GM18868 (cell line): Measurements from ENCODE around the gene OTOG.

Source experiments
- ATAC-seq: cut with Tn5 transposase; IDR thresholded peaks from one replicate; pipeline ENCODE4 v1.9.1; 2021; ENCODE audit warnings: mild to moderate bottlenecking, moderate library complexity; ENCODE audit not compliant: unreplicated experiment

The OTOG gene

GRCh38 chr11:17581036-17581731 lies 34.1 kb downstream of the OTOG start:
- no peak for ATAC-seq

GRCh38 chr11:17581732-17582053 lies 34.6 kb downstream of the OTOG start:
- no peak for ATAC-seq

GRCh38 chr11:17585911-17586695 lies 39.0 kb downstream of the OTOG start:
- ATAC-seq: no peak

DNA sequence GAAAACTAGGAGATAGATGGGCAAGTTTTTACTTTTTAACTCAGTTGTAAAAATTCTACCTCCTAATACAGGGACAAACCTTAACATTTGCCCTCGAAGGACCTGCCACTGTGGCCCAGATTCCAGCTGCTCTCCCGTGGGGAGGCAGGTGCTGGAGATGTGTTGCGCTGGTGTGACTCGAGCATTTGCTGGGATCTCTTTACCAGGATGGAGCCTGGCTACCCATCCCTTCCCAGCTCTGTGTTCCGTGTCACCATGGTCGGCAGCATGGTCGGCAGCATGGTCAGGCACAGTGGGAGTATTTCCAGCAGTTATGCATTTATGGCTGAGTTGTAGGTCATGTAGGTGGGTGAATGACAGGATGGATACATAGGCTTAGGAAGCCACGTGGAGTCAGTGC lies 41.1 kb downstream of the OTOG start:
- ATAC-seq: no peak

DNA sequence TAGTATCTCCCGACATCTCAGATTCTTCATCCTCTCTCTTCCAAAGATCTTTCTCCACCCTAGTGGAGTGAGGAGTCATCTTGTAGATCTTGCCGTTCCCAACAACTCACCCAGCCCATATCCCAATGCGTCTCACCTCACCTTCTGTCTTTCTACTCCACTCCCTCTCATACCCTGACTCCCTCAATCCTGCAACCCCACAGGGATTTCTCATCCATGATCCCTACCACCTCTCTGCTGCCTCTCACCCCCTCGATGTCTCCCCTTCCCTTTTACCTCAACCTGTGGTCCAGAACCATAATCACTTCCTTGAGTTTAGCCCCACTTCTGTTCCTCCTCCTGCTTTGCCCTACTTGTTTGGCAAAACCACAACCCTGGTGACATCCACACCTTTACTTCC lies 41.7 kb downstream of the OTOG start:
- ATAC-seq: no peak

DNA sequence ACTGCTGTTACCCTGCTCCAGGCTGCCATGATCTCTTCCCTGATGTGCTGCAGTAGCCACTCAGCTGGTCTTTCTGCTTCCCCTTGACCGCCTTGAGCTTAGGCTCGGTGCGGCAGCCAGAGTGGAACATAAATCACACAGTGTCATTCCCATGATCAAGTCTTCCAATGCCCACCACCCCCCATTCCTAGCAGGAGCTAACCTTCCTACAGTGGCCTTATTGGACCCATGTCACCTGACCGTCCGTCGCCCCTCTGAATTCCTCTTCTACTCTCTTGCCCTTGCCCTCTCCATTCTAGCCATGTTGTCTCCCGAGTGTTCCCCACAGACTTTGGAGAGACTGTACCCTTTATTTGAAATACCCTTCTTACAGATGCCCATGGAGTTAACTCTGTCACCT lies 43.4 kb downstream of the OTOG start:
- no peak for ATAC-seq

DNA sequence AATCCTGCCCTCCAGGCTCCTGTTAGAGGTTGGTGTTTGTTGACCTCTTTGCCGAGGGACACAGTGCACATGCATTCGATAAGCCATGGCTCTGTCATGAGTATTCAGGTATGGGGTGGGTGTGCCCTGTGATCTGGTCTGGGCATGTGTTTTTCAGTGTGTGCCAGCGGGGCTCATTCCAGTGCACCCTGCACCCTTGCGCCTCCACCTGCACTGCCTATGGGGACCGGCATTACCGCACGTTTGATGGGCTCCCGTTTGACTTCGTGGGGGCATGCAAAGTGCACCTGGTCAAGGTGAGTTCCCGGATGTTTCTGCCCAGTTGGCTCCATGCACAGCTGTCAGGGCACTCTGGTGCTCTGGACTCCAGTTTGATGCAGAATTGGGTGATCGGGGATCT lies 44.2 kb downstream of the OTOG start:
- no peak for ATAC-seq

DNA sequence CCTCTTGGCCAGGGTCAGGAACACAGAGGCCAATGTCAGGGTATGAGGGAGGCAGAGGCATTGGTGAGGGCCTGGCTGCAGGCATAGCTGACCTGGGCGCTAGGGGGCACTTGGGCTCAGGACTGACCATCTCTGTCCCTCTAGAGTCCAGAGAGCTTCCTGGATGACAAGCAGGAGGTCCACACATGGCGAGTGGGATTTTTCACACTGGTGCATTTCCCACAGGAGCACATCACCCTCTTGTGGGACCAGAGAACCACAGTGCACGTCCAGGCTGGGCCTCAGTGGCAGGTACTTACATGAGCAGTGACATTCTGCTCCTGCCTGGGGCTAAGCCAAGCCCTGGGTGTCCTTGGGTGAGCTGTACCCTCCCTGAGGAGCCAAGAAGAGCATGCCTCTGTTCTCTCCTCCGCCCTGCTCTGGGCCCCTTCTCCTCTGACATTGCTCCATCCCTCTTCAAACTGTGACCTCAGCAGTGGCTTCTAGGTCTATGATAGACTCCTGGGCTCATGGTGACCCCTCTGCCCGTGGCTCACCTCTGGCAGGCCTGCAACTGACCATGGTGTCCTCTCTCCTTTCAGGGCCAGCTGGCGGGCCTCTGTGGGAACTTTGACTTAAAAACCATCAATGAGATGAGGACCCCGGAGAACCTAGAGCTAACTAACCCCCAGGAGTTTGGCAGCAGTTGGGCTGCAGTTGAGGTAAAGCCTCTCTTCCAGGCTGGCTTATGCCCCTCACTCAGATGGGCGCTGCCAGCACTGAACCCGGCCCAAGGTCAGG lies 46.6 kb downstream of the OTOG start:
- ATAC-seq: no peak

DNA sequence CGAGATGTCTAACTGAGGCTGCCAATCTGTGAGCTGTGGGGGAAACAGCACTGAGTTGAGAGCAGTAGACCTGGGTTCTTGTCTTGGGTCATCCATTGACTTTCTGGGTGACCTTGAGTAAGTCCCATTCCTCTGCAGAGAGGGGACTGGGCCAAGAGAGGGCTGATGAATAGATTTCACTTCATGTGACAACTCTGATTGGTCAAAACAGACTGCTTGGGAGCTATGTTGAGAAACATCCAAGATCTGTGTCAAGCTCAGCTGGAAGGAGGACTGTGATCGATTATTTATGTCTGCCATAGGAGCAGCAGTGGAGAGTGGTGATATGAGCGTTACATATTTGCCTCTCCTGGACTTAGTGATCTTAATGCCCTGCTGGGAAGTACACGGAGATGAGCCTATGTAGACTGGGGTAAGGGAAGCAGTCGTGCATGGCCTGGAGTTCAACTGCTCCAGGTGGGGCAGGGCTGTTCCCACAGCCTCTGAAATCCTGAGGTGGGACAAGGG lies 47.7 kb downstream of the OTOG start:
- ATAC-seq: no peak

DNA sequence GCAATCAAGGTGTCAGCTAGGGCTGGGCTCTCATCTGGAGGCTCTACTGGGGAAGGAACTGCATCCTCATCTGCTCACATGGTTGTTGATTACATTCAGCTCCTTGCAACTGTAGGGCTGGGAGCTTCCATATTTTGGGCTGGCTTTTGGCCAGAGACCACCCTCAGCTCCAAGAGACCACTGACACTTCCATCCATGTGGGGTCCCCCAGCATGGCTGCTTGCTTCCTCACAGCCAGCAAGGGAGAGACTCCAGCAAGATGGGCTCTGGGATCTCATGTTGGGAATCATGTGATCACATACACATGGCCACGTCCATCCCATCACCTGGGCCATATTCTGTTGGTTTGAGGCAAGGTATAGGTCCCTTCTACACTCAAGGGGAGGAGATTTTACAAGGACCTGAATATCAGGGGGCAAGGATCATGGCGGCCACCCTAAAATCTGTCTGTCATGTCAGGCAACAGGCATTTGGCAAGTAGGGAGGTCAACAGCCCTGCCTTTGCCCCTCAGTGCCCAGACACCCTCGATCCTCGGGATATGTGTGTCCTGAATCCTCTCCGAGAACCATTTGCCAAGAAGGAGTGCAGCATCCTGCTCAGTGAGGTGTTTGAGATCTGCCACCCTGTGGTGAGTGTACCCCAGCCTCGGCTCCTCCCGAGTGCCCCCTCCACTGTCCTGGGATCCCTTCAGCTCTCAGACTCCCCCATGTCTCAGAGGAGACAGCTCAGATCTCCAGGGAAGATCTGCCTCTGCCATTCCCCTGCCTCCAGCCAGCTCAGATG lies 48.7 kb downstream of the OTOG start:
- ATAC-seq: no peak

DNA sequence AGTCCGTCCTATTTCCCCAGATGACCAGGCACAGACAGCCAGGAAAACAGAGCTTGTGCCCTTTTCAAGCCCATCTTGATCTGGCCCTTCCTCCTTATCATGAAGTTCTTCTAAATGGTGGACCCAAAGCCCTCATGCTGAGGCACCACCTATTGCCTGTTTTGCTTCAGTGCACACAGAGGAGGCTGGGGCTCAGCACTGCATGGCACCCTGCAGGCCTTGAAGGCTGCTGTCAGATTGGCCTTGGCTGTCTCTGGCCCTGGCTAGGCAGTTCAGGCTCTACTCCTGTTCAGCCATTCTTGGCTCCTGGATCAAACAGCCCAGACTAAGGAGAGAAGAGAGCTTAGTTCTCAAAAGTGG lies 49.2 kb downstream of the OTOG start:
- no peak for ATAC-seq

- ATAC-seq: no peak
Measured at GRCh38 chr11:17596711-17597110, 49.7 kb downstream of the OTOG start.

- no peak for ATAC-seq
Measured at GRCh38 chr11:17597770-17598169, 50.7 kb downstream of the OTOG start.

DNA sequence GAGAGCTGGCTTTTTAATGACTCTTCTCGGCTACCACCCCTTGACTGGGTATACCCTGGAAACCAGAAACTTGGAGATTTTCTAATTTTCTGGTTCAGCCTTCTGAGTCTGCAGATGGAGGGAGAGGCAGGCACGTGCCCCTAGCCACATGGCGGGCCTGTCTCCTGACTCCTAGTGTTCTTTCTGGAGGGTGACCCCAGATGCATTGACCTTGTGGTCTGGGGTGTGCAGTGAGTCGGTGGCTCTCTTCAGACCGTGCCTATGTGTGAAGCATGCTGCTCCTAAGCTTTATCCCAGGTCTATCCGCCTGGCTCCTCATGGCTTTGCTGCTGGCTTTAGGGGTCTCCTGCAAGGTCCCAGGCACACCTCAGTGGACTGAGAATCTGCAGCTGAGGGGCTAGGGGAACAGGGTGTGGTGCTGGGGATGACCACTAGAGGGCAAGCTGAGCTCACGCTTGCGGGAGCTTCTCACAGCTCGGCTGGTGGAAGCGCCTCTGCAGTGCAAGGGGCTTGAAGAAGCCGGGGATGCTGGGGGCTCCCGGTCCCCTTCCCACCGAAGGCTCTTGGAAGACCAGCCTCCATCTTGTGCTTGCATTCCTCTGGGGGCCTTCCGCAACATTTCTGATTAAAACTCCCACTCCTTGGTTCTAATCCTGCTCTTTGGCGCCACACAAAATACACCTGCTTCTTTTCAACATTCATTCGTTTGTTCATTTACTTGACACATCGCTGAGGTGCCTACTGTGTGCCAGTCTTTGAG lies 51.8 kb downstream of the OTOG start:
- peak; percentile 95 for ATAC-seq

GRCh38 chr11:17599460-17599925 lies 52.4 kb downstream of the OTOG start:
- no peak for ATAC-seq

- ATAC-seq: no peak
Measured at GRCh38 chr11:17600316-17601255, 53.5 kb downstream of the OTOG start.

- no peak for ATAC-seq
Measured at GRCh38 chr11:17601256-17601671, 54.2 kb downstream of the OTOG start.

DNA sequence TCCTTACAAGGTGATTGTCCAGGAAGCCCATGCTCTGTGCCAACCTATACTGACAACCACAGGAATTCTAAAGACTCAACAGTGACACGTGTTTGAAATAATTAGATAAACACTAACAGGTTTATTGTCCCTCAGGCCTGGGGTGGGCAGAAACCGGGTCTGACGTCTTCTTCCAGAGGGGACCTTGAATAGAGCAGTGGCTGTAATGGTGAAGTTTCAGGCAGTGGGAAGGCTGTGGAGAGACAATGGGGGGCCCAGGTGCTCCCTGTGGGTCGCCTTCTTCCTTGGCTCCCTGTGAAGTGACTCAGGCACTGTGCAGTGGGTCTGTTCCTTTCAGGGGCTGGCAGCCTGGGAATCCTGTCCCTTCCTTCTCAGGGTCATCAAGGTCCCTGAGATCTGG lies 54.6 kb downstream of the OTOG start:
- no peak for ATAC-seq
